Activated CD4-positive, alpha-beta T cell treated with anti-CD3 and anti-CD28 coated beads, Interleukin-2, Interleukin-4, amounts not matched to agents 100 ng/mL and 50 ng/mL, durations not matched to agents 16 hours and 8 hours (primary cell): ENCODE results near the gene DNAJC17.

Experiments
- DNase-seq: peaks from one replicate; pipeline ENCODE4 v3.0.0-alpha.2; 2020; ENCODE audit warnings: low spot score

DNAJC17 gene

DNA sequence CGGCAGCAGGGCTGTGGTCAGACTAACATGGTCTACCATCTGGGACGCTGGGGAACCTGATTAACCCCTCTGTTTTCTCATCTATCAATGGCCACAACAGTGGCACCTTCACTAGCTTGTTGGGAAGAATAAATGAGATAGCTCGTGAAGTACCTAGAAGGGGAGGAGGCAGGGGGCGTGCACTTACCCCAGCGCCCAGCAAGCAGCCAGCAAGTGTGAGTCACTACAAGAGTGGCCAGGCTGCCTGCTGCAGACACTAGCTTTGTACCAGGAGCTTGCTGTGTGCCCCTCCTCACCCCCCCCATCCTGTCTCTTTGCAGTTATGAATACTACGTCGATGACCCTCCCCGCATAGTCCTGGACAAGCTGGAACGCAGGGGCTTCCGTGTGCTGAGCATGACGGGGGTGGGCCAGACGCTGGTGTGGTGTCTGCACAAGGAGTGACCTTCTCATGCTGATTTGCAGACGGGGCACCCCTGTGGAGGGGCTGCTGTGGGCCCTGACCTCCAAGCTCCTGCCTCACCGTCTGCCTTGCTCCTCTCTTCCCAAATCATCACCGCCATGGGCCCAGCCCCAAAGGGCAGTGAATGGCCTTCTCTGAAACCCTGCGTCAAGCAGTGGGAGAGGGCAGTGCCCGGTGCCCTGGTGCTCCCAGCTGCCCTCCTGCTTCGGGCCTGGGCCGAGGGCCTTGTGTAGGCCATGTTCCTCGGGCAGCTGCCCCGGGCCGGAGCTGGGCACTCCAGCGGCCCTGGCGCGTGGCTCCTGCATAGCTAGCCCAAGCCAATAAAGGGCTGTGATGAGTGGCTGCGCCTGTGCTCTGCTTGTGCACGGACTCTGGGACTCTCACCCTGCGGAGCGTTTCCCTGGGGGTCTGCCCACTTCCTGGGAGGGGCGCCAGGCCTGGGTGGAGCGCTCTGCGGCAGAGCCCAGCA is 40.1 kb downstream of the DNAJC17 start:
- DNase-seq = no peak

GRCh38 chr15:40766194-40766815 is 41.0 kb downstream of the DNAJC17 start:
- no peak for DNase-seq

- no peak for DNase-seq
Observed at GRCh38 chr15:40764629-40765103, 42.6 kb downstream of the DNAJC17 start.

DNA sequence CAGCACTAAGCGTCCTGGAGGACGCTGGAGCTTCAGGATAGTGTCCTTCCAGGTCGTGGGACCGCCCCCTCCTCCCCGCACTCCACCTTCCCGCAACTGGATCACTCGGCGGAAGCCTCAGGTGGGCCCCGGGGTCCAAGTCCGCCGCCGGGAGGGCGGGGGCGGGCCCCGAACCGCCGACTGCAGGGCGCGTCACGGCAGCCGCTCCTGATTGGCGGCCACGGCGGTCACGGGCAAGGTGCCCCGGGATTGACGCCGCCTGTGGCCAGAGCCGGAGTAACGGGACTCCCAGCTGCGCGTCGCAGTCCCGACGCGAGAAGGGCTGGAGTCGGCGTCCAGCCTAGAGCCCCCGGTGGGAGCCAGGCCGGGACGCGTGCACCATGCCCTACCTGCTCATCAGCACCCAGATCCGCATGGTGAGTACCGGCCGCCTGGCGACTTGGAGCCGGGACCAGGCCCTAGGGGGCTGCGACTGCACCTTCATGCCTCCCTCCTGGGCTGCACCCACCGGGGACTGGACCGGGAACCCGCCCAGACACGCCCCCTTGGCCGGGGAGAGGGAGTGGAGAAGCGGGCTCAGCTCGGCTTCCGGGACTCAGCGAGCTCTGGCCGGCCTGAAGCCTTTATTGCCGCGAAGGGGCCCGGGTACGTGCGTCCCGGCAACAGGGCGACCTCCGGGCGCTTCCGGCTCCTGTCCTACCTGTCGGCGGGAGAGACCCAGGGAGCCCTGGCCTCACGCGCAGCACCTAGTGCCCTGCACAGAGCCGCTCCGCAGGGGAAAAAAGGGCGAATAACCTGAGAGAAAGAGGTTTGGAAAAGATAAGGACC is 43.3 kb downstream of the DNAJC17 start, which contains the start of gene GCHFR:
Gene GCHFR (plus strand): TSS at position 268 of the 828 bp plus-strand sequence. CDS start 113 bp downstream, at position 381.
- DNase-seq = peak; percentile 57

- DNase-seq = peak; percentile 30
Observed at GRCh38 chr15:40762919-40763800, 44.1 kb downstream of the DNAJC17 start.

DNA sequence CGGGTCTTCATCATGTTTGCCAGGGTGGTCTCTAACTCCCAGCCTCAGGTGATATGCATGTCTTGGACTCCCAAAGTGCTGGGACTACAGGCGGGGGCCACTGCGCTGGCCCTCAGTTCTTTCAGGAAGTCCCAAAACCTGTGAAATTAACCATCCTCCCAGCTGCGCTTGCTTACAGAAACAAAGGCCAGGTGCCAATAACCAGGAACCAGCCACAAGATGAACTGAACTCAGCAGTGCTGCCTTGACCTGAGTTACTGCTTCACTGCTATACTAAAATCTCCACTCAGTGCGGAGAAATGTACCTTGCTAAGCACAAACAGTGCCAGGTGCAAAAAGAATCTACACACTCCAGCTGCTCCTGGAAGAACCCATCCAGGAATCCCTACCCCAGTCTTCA is 47.3 kb downstream of the DNAJC17 start:
- DNase-seq = no peak

GRCh38 chr15:40756938-40757337 is 50.3 kb downstream of the DNAJC17 start:
- DNase-seq = no peak

DNA sequence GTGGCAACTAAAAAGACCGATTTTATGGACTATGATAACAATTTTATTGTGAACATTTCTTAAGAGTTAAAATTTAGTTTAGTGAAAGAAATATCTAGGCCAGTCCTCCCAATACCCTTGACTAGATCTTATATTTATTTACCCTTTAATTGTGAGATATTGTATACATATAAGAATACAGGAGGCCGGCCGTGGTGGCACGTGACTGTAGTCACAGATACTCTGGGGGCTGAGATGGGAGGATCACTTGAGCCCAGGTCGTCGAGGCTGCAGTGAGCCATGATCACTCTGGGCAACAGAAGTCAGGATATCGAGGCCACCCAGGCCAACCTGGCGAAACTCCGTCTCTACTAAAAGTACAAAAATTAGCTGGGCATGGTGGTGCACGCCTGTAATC is 51.5 kb downstream of the DNAJC17 start:
- no peak for DNase-seq

- peak; percentile 96 for DNase-seq
Observed at GRCh38 chr15:40754883-40755811, 52.1 kb downstream of the DNAJC17 start, which contains the start of gene RMDN3. RMDN3 (minus strand) TSS chr15:40755254; CDS start chr15:40754783, 471 bp downstream.

- DNase-seq = no peak
Observed at GRCh38 chr15:40754574-40754882, 52.7 kb downstream of the DNAJC17 start.

- DNase-seq = no peak
Observed at GRCh38 chr15:40751745-40752144, 55.5 kb downstream of the DNAJC17 start.

- DNase-seq = no peak
Observed at GRCh38 chr15:40750885-40751284, 56.4 kb downstream of the DNAJC17 start.

DNA sequence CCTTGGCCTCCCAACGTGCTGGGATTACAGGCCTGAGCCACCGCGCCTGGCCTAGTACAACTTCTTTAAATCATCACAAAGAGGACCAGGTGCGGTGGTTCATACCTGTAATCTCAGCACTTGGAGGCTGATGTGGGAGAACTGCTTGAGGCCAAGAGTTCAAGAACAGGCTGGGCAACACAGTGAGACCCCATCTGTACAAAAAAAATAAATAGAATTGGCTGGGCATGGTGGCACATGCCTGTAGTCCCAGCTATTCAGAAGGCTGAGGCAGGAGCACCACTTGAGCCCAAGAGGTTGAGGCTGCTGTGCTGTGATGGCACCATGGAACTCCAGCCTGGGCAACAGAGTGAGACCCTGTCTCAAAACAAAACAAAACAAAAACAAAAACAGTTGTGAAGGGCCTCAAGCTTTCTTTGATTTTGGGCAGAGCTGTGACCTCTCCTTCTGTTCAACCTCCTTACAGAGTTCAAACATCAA is 58.1 kb downstream of the DNAJC17 start:
- DNase-seq = no peak

DNA sequence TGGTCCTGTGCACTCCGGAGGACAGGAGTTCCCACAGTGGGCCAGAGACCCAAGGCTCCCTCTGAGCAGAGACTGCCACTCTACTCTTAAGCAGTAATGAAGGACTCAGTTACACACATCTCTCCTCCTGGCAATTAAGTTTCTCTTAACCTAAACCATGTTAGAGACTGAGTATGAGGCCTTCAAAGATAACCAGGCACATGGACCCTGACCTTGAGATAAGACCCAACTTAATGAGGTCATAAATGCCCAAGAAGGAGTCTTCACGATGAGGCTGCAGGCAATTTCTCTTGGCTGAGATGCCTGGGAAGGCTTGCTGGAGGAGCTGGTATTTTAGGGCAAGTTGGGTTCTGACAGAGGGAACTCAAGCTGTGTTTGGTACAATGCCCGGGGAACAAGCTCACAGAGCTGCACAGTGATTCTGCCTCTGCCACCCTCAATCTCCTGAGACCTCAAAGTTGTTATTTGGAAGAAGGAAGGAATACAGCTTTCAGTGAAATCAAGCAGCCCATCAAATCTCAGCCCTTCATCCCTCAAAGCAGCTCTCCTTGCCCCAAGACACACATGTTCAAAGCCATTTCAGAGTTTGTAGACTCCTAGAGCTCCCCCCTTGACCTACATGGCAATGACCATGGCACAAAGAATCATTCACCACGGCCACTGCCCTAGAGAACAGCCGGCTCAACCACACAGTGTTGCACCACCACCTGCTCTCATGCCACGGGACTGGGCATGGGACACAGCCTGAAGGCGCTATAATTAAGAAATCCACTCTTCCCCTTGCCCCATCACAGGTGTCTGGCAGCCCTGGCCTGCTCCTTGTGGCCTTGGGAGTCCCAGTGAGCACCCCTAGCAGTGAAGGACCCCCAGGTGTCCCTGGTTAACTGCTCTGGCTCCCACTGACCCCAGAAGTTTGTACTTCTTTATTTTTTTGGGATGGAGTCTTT is 59.3 kb downstream of the DNAJC17 start:
- no peak for DNase-seq

DNA sequence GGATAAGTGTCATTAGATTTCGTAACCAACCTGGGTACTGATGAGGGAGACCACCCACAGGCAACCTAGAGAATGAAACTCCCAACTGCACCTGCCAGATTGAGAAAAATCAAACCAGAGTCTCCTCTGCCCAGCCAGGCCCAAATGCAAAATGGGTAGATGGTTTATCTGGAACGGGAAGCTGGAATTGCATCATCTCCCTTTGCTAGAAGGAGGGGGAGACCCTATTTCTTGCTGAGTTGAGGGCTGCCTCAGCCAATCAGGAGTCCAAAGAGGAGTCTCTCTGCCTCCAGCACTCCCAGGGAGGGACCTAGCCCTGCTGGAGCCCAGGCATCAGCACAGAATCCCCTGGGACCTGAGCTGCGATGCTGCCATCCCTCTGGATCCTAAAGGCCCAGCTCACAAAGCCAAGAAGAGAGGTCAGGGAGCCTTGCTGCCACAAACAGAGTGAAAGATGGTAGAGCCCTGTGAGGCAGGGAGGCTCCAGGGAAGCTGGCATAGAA is 60.3 kb downstream of the DNAJC17 start:
- no peak for DNase-seq

DNA sequence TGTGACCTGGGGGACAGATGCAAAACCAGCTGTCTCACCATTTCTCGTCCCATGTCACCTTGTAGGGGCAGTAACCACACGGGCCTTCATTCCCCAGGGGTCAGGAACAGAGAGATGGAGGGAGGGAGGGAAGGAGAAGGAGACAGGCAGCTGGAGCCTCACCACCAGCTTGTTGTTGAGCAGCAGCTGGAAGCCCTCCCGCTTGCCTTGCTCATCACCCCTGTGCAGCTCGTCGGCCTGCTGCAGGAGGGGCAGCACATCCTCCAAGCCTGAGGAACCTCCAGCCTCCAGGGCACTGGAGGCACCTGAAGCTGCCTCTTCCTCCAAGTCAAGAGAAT is 62.5 kb downstream of the DNAJC17 start:
- DNase-seq = no peak

DNA sequence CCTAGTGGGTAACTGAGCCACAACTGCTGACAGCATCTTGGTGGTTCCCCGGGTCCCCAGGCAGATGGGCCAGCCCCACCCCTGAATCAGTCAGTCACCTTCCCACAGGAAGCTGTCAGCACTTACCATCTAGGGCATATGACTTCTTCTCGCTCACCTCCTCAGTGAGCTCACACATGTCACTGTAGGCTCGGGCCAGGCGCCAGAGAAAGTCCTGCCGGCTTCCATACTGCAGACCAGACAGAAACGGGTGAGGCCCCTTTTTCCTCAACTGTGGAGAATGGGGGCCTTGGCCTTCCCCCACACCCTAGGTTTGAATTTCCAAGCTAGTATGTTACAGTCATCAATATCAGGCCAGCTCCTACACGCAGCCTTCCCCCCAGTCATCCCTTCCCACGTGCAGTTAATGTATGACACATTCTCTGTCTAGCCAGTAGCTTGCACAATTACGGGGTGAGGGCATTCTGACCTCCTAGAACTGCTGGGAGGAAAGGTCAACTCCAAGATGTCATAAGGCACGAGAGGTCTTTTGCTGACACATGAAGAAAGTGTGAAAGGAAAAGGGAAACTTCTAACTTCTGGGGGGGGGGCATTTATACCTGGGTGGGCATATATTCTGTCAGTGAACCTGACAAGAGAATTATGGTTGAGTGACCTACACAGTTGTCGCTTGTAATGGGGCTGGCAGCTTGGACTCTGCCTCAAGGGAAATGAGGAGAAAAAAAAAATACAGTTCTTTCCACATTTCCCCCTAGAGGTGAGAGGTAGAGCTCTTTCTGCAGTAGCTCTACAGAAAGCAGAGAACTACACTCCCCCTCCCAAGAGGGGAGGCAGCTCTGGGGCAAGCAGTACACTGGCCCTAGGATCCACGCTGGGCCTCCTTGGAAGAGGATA is 63.1 kb downstream of the DNAJC17 start:
- peak; percentile 76 for DNase-seq

DNA sequence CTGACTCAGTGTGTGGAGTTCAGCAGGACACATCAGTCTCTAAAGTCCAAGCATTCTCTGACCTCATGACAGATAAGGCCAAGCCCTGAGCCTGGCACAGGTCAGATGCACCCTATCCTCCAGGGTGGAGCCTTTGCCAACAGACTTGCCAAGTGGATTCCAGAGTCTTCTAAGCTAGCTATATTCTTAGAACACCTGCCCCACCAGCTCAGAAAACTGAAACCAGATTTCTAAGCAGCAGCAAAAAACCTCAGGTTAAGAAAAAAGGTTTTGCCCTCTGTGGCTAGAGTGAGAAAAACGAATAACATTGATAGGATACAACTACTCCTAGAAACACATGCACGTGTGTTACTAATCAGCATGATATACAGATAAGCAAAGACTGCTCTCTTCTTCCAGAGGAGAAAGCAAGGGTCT is 63.8 kb downstream of the DNAJC17 start:
- DNase-seq = no peak
